HG03039 (cell line): Measurements from ENCODE around the gene ADCY5.

Source experiments
- ATAC-seq: cut with Tn5 transposase; IDR thresholded peaks from one replicate; pipeline ENCODE4 v1.9.1; 2021; ENCODE audit warnings: mild to moderate bottlenecking, moderate library complexity; ENCODE audit not compliant: unreplicated experiment

ADCY5 gene

GRCh38 chr3:123346021-123346420, 102.9 kb downstream of the ADCY5 start:
- no peak for ATAC-seq

- ATAC-seq, result no peak
Observed at GRCh38 chr3:123344907-123345594, 103.8 kb downstream of the ADCY5 start.

- no peak for ATAC-seq
Observed at GRCh38 chr3:123344175-123344906, 104.5 kb downstream of the ADCY5 start.

DNA sequence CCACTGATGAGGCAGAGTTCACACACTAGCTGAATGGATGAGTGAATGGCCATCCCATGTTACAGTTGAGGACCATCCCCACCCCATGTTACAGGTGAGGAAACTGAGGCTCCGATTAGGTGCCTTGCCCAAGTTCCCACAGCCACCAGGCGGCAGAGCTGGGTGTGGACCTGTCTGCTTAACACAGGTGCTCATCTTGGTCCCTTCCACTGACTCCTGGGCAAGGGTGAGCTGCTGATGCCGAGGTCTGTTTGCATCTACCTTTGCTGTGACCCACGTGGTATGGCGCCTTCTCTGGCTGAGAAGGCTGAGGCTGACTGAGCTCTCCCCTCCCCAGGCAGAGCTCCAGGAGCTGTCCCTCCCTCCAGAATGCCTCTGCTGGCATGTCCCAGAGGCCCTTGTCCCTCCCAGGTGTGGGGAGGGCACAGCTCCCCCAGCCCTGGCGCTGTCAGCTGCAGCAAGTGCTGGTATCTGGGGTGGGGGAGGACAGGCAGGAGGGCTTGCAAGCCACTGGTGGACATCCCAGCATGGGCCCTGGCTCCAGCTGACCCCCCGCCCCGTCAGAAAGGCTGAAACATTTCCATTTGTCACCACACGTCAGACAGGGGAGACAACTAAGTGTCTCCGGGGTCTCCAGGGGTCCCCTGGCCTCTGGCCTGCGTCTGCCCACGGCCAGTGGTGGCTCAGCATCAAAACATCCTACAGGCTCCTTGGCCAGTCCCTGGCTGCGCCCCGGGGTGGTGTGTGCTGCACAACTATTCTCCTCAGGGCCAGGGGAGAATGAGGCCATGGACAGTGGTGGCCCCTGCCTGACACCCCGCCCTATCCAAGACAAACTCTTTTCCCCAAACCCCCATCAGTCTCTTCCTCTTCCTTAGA, 105.4 kb downstream of the ADCY5 start:
- ATAC-seq, result no peak

DNA sequence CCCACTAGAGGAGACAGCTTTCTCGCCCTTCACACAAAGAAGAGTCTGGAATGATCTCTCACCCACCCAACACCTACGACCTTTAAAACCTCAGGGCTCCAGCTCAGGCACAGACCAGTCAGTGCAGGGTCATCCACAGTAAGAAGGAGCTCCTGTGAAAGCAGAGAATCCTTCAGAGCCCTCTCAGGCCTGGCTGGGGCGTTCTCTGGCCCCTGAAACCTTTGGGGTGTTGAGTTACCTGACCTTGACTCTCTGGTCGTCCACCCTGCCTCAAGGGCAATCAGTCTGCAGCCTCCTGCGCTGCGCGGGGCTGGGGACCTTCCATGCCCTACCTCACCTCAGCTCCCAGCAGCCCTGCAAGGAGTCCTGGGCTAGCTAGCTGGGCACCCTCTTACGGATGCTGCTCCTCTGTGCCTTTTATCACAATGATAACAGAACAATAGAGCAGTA, 106.2 kb downstream of the ADCY5 start:
- ATAC-seq, result no peak

DNA sequence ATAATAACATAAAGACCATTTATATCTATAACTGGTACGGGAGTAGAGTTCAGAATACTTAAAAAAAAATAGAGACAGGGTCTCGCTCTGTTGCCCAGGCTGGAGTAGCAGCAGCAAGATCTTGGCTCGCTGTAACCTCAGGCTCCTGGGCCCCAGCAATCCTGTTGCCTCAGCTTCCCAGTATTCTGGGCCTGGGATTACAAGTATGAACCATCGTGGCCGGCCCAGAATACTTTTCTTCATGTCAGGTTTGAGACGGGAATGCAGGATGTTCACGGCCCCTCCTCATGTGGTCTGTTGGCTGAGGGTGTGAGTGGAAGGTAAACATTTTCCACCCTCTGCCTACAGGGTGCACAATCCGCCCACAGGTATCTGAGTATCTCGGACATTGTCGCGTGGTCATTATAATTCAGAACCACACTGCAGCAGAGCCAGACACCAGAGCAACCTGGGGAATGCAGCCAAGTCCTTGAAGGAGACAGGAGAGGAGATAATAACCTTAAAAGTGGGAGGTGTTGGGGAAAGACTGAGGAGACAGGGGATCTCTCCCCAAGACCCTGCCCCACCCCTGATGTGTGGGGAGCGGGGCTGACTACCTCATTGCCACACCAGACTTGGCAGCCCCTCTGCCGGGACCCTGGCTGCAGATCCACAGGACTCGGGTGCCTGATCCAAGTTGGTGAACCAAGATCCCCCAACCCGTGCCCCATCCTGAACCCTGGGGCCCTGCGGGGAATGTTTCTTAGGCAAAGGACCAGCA, 106.8 kb downstream of the ADCY5 start:
- no peak for ATAC-seq

- ATAC-seq, result no peak
Observed at GRCh38 chr3:123340336-123340735, 108.6 kb downstream of the ADCY5 start.

DNA sequence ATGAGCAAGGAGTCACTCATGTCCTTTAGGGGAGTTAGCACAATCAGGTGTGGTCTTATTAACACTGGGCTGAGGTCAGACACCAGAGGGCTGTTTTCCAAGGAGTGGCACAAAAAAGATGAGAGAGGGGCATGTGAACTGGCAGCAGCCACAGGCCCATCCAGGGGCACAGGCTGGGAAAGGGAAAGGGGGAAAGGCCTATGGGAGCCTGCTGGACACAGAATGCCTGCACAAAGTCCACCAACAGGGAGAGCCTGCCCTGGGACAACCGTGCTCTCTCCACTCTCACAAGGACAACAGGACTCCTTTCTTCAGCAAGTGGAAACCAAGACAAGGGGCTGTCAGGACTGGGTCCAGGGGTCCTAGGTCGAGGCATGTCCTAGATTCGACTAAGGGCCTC, 109.6 kb downstream of the ADCY5 start:
- no peak for ATAC-seq

- ATAC-seq, result no peak
Observed at GRCh38 chr3:123338620-123339061, 110.2 kb downstream of the ADCY5 start.

DNA sequence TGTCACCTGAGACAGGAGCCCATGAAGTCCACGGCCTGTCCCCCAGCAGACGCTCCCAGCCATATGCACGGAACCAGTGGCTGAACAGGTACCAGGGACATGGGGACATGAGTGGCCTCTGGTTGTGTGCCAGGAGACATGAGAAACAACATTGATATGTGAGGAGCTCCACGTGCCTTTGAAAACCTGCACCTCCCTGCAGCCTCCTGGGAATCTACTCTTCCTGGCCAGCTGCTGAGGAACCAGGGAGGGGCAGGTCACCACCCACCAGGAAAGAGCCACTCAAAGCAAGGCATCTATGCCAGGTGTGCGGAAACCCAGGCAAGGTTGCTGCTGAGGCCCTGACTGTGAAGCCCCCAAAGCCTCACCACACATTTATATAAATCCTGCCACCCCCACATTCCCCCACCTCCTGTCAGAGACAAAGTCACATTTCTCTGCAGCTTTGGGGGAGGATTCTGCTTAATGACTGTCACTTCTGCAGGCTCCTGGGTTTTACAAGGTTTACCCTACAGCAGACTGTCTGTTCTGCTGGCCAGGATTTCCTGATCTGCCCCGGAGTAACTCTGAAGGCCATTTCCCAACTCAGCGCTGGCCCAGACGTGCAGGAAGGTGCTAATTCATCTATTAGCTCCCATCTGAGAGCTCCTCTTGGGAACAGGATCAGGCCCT, 110.8 kb downstream of the ADCY5 start:
- no peak for ATAC-seq

- ATAC-seq, result no peak
Observed at GRCh38 chr3:123337226-123337625, 111.7 kb downstream of the ADCY5 start.

DNA sequence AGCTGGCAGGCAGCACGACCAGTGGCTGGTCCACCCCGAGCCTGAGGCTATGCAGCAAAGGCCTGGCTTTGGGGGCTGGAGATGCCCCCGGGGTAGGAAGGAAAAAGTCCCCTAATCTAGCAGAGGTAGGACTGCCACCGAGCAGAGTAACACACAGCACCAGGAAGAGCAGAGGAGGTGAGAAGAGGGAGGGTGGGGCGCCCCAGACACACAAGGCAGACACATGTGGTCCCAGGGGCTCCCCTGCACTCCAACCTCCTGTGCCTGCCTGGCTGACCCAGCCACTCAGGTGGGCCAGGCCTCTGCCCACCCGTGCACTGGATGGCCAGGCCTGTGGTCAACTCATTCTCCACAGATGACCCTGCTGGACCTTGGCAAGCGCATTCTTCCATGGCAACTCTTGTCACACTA, 112.4 kb downstream of the ADCY5 start:
- no peak for ATAC-seq

DNA sequence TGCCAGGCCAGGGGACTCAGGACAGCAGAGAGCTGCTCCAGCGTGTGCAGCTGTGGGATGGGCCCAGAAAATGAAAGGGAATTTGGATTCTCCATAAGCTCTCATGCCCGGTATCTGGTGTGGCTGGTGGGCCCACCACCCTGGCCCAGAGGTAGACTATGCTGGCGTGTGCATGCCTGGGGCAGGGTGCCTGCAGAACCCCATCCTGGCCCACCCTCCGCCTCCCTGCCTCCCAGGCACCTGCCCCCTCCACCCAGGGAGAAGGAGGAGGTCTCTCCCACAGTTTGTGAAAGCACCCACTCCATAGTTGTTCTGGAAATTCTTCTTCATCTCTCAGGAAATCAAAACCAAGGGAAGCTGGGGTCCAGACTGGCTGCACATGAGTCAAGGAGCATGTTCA, 112.9 kb downstream of the ADCY5 start:
- ATAC-seq, result no peak

GRCh38 chr3:123335007-123335670, 113.8 kb downstream of the ADCY5 start:
- no peak for ATAC-seq

- no peak for ATAC-seq
Observed at GRCh38 chr3:123334056-123334455, 114.8 kb downstream of the ADCY5 start.

DNA sequence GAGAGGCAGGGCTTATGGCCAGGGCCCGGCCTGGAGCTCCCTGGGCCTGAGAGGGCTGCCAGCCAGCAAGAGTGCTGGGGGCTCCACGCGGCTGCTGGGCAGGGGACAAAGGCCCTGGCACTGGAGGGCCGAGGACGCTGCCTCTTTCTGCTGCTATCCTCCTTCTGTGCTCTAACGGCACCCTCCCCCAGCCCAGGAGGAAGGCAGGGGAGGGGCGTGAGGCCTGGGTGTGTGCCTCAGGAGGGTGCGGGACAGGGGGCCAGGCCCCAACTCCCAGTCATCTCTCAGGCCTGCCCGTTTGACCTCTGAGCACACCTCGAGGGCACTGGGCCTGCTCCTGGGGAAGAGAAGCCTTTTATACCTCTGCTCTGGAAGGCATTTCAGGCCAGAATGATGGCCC, 115.5 kb downstream of the ADCY5 start:
- no peak for ATAC-seq

- no peak for ATAC-seq
Observed at GRCh38 chr3:123332124-123332641, 116.7 kb downstream of the ADCY5 start.

DNA sequence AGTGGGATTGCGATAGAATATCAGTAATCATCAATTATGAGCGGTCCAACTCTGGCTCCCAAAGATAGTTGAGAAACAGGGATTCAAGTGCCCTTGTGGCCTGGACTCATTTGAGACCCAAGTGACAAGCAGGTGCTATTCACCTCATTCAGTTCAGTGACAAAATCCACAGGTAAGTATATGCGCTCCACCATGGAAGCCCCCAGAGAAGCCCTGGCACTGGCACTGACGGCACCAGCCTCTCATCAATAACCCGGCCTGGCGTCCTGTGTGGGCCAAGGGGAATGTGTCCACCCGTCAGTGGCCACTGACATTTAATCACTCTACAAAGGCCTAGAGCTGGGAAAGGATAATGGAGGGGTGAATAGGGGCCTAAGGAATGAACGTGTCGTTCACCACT, 117.2 kb downstream of the ADCY5 start:
- no peak for ATAC-seq

GRCh38 chr3:123331006-123331405, 117.9 kb downstream of the ADCY5 start:
- ATAC-seq, result no peak
